Renal cortical epithelial cell (primary cell): Measurements from ENCODE around the gene PRR36. TPM values are rescaled to one million over a fixed set of nuclear protein-coding genes. Genes with fewer than 3 reads are reported as not detected.
"Not testable (repeated sequence)": the region's sequence is repeated elsewhere in the genome, so short reads cannot be mapped to it uniquely, and the experiment has no call there.

Source experiments
- DNase-seq: peaks from one replicate; pipeline ENCODE4 v3.0.0-alpha.2; 2011; ENCODE audit warnings: low read depth
- total RNA-seq: library from RNA; depleted of rRNA; stranded (reverse); fragments of >200 nt; gene quantifications from 2 replicates; pipeline ENCODE4 v1.2.3, GENCODE V29; 2014

PRR36 gene
- total RNA-seq, 1 donor from 2014 or later: 0.35 TPM

GRCh38 chr19:7860714-7861618, 13.2 kb downstream of the PRR36 start:
- no peak for DNase-seq

DNA sequence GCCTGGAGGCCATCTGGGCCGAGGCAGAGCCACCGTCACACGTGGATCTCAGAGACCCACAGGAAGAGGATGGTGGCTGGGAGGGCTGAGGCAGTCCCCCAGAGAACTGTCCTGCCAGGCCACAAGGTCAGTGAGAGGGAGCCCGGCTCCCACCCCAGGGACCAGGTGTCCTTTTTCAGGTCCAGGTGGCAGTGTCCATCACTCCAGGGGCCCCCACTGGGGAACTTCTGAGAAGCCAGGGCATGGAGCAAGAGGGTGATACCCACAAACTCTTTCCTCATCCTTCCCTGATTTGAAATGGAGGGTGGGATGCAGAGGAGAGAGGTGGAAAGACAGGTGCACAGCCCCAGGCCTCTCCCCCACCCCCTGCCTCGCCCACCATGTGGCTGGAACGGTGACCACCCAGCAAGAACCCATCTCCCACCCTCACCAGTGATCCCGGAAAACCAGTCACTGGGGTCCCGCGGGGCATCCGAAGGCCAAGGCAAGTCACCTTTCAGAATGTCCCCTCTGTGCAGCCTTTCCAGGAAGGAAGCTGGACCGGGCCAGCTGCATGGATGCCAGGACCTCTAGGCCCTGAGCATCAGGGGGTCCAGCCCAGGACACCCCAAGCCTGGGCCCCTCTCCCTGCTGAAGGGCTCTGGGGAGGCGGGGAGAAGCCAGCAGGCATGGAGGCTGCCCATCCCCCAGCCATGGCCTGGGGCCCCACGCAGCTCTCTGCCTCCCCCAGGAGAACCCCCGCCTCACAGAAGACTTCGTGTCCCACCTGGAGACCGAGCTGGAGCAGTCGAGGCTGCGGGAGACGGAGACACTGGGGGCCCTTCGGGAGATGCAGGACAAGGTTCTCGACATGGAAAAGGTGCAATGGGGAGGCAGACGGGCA, 14.1 kb downstream of the PRR36 start:
- DNase-seq: no peak

DNA sequence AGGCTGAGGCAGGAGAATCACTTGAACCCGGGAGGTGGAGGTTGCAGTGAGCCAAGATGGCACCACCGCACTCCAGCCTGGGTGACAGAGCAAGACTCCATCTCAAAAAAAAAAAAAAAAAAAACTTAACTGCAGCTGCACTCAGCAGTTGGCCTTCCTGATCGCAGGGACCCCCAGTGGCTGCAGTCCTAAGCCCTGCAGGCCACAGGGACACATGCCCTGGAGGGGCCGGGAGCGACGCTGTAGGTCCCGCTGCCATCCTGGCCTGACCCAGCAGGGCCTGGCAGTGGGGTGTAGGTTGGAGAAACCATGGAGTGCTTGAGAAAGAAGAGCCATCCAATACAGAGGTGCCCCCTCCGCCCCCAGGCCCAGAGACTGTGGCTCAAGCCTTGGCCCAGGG, 15.1 kb downstream of the PRR36 start:
- not testable (repeated sequence) for DNase-seq

GRCh38 chr19:7858109-7858770, 15.9 kb downstream of the PRR36 start:
- no peak for DNase-seq

DNA sequence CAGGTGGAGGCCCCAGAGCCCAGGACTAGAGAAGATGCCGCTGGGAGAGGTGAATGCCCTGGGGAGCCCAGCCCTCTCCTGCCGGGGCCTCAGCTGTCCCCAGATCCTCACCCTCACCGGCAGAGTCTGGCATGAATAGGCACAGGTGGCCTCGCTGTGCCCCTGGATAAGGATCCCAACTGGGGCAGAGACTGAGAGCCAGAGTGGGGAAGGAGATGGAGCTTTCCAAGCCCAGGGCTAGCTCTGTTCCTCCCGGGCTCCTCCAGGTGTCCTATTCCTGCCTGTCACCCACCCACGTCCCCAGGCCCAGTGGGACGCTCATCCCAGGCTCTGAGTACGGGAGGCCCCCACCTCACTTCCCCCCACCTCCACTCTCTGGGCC, 16.5 kb downstream of the PRR36 start:
- no peak for DNase-seq

DNA sequence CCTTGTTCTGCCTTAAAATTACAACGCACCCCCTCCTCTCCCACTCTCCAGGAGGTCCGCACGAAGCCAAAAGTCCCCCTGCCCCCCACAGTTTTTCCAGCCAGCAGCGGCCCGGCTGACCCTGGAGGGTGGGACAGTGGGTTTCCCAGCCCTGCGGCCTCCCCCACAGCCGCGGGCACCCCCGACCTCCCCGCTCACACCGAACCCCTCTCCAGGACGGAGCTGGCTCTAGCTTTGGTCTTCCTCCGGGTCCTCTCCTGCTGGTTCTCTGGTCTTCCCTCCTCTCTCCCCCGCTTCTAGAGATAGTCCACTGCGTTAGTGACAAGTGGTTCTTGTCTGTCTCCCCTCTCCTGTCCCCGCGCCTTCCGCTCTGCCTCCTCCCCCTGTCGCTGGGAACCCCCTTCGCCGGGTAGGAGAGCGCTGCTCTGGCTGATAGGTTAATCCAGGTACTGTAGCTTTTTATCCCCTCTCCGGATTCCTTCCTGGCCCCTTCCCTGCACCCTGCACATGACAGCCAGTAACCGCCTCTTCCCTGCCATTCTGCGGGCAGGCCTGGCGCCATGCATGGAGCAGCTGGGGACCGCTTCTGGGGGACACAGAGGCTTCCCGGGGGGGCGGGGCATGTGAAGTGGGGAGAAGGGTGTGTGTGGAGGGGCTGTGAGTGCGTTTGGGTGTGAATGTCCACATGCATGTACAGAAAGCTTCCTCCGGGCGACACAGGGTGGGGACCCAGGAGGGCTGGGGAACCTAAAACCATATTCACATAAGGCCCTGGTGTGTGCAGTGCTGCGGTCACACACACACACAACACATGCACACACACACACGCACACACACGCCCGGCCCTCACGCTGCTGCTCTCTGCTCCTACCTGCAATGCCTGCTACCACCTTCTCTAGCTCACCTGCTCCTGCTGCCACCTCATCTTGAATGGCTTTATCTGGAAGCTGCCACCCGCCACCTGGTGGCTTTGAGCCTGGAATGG, 17.2 kb downstream of the PRR36 start:
- no peak for DNase-seq

- DNase-seq: no peak
Observed at GRCh38 chr19:7856109-7856591, 18.0 kb downstream of the PRR36 start.

DNA sequence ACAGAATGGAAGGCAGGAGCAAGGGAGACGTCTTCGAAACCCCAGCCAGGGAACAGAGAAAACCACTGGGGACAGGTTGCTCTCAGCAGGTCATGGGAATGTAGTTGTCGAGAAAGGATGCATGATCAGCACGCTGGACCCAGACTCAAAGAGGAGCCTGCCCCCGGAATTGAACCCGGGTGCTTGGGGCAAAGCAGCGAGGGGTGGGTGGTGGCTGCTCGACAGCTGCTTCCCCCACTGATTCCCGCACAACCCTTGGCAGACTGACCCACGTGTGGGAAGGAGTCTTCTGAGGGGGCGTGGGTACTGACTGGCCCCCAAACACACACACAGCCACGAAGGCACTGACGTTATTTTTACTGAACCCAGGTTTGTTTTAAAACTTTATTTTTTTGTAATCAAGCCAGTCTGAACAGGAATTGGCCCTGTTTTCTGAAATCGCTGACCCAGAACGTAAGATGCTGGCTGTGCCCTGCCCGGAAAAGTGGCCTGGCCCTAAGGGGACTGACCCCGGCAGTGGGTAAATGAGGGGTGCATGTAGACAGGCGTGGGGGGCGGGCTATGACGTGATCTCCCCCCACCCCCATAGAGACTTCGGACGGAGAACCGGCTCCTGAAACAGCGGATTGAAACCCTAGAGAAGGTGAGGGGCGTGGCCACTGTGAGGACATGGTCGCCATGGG, 18.6 kb downstream of the PRR36 start:
- no peak for DNase-seq

GRCh38 chr19:7853770-7854128, 20.4 kb downstream of the PRR36 start:
- DNase-seq: no peak

- DNase-seq: peak; percentile 43
Observed at GRCh38 chr19:7852851-7853769, 21.1 kb downstream of the PRR36 start.

- no peak for DNase-seq
Observed at GRCh38 chr19:7851623-7852500, 22.3 kb downstream of the PRR36 start.

GRCh38 chr19:7850945-7851622, 23.1 kb downstream of the PRR36 start:
- no peak for DNase-seq

GRCh38 chr19:7850000-7850813, 24.0 kb downstream of the PRR36 start:
- no peak for DNase-seq

DNA sequence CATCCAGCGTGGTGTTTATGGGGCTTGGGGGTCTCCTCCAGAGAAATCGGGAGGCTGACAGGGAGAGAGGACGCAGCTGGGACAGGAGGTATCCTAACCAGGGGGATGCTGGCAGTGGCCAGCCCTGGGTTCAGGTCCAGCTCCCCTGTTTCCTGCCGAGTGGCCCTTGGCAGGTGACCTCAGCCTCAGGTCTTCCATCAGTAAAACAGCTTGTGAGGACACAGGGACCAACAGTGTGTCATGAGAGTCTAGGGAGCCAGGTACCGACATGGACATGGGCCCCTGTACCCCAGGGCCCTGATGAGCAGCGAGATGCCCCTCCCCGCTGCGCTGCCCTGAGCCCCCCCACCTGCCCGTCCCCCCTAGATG, 24.6 kb downstream of the PRR36 start:
- DNase-seq: no peak

DNA sequence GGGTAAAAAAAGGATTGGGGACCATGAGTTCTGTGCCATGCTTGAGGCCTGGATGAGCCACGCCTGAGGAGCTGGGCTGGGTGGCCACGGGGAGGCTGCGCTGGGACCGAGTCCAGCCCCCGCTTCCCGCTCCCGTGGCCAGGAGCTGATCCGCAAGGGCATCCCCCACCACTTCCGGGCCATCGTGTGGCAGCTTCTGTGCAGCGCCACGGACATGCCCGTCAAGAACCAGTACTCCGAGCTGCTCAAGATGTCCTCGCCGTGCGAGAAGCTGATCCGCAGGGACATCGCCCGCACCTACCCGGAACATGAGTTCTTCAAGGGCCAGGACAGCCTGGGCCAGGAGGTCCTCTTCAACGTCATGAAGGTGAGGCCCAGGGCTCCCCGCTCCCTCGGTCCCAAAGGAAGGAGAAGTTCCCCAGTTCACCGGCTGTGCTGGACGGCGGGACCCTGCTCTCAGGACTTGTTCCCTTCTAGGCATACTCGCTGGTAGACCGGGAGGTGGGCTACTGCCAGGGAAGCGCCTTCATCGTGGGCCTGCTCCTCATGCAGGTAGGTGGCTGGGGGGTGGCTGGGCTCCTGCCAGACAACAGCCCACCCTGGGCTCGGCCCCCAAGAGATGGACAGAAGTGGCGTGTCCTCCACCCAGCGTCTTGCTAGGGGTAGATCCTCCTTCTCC, 25.3 kb downstream of the PRR36 start:
- no peak for DNase-seq

GRCh38 chr19:7847664-7848063, 26.5 kb downstream of the PRR36 start:
- no peak for DNase-seq
